Stomach (tissue), 4 donors: ENCODE measurements around the gene NEDD4L.

ENCODE experiments used
- EP300 ChIP-seq: sonication (generic); formaldehyde crosslinking; IDR thresholded peaks from one replicate; pipeline ENCODE4 v1.6.1; 2017; ENCODE audit warnings: antibody characterized with exemption
- POLR2AphosphoS5 ChIP-seq, 3 donors: sonication (generic); formaldehyde crosslinking; IDR thresholded peaks; one replicate each; pipeline ENCODE4 v1.6.1; 2016; ENCODE audit warnings: antibody characterized with exemption in 3 of 3
- TF ChIP-seq, protein P1 (sequence below), 7 experiments: fragments of 450-650 bp in 4 of 7; fragments of 200-600 bp in 3 of 7; sonication (generic) in 3 of 7; IDR thresholded peaks; one replicate each; pipeline ENCODE4 v1.5.1; 2016 to 2019; ENCODE audit warnings: antibody characterized with exemption in 7 of 7, control low read depth in 2 of 7, mild to moderate bottlenecking in 1 of 7

DNA sequence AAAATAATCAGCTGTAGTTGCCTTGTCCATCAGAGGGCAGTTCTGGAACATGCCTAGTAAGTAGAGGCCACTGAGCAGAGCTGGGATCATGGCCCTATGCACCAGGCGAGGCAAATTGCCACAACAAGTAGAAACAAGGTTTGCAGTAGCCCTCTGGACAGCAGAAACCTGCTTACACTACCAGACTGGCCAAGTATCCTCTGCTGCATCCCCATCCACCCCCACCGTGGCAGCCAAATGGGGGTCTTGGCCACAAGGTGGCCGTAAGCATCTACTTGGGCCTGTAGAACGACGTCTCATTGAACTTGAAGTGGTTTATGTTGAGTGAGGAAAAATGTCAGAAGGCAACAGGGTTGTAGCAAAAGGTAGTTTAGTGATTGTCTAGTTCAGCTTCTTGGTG, 343.7 kb downstream of the NEDD4L start:
- TF ChIP-seq EP300 (no peak), POLR2AphosphoS5 (IDR thresholded peaks at IDR 0.05) (no peak)
- TF ChIP-seq, protein P1, sequence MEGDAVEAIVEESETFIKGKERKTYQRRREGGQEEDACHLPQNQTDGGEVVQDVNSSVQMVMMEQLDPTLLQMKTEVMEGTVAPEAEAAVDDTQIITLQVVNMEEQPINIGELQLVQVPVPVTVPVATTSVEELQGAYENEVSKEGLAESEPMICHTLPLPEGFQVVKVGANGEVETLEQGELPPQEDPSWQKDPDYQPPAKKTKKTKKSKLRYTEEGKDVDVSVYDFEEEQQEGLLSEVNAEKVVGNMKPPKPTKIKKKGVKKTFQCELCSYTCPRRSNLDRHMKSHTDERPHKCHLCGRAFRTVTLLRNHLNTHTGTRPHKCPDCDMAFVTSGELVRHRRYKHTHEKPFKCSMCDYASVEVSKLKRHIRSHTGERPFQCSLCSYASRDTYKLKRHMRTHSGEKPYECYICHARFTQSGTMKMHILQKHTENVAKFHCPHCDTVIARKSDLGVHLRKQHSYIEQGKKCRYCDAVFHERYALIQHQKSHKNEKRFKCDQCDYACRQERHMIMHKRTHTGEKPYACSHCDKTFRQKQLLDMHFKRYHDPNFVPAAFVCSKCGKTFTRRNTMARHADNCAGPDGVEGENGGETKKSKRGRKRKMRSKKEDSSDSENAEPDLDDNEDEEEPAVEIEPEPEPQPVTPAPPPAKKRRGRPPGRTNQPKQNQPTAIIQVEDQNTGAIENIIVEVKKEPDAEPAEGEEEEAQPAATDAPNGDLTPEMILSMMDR (IDR thresholded peaks at IDR 0.05): no peak
